Gastrocnemius medialis (tissue), 4 donors: ENCODE data around the gene AKAP6. TPM values are rescaled to one million over a fixed set of nuclear protein-coding genes. Genes with fewer than 3 reads are reported as not detected.

Experiments
- ATAC-seq, 2 donors: fragments of 150-250 bp; one replicate each; pipeline ENCODE4 v1.9.1; 2016
- DNase-seq, 2 donors: peaks; one replicate each; pipeline ENCODE4 v3.0.0-alpha.2; 2019
- H3K27ac ChIP-seq, 4 donors: fragments of 200-600 bp; sonication (generic); 1 replicate in 1 of 4; 2 replicates in 3 of 4; pipeline ENCODE4 v1.5.1; 2016 to 2018; ENCODE audit warnings: mild to moderate bottlenecking in 2 of 4, moderate library complexity in 1 of 4
- H3K27me3 ChIP-seq, 3 donors: fragments of 200-600 bp; sonication (generic) in 2 of 3; 1 replicate in 1 of 3; 2 replicates in 2 of 3; pipeline versions ENCODE4 v1.5.1 to v1.6.0; 2016 to 2019; ENCODE audit warnings: mild to moderate bottlenecking in 1 of 3, moderate library complexity in 1 of 3
- H3K36me3 ChIP-seq, 2 donors: fragments of 200-600 bp; sonication (generic) in 1 of 2; one replicate each; pipeline ENCODE4 v1.5.1; 2017 to 2018
- H3K4me1 ChIP-seq, 2 donors: fragments of 200-600 bp; sonication (generic) in 1 of 2; one replicate each; pipeline ENCODE4 v1.5.1; 2016 to 2017; ENCODE audit warnings: mild to moderate bottlenecking in 2 of 2
- H3K4me3 ChIP-seq, 4 donors: fragments of 200-600 bp; sonication (generic) in 3 of 4; 1 replicate in 1 of 4; 2 replicates in 3 of 4; pipeline ENCODE4 v1.5.1; 2016 to 2019; ENCODE audit warnings: mild to moderate bottlenecking in 2 of 4
- H3K9me3 ChIP-seq, 3 donors: fragments of 200-600 bp; sonication (generic) in 2 of 3; 1 replicate in 1 of 3; 2 replicates in 2 of 3; pipeline ENCODE4 v1.5.1; 2016 to 2019
- CTCF ChIP-seq, 5 experiments: fragments of 450-650 bp in 3 of 5; fragments of 200-600 bp in 2 of 5; sonication (generic) in 2 of 5; IDR thresholded peaks in 4 of 5; conservative IDR thresholded peaks in 1 of 5; 1 replicate in 4 of 5; 2 replicates in 1 of 5; pipeline ENCODE4 v1.5.1; 2016 to 2019; ENCODE audit warnings: antibody characterized with exemption in 5 of 5, mild to moderate bottlenecking in 3 of 5, moderate library complexity in 3 of 5
- POLR2A ChIP-seq, 2 donors: fragments of 450-650 bp; IDR thresholded peaks; one replicate each; pipeline ENCODE4 v1.6.1; 2017; ENCODE audit warnings: antibody characterized with exemption in 2 of 2, mild to moderate bottlenecking in 2 of 2, moderate library complexity in 2 of 2
- in situ Hi-C, 4 donors: fragments of 200-750 bp; cut with MboI; loops; one replicate each; pipeline versions ENCODE4 v1.15.0 to v1.8.0; 2017; ENCODE audit warnings: low sequenced_read_pairs in 4 of 4
- intact Hi-C: fragments of 100-400 bp; cut with DNase I; formaldehyde crosslinking; loops from one replicate; pipeline ENCODE4 v1.15.1; 2023; ENCODE audit warnings: low total_unique reads
- total RNA-seq, 4 donors: library from RNA; depleted of rRNA; stranded (reverse); fragments of >200 nt; gene quantifications; one replicate each; pipeline versions ENCODE4 v1.1.0 to v1.2.3, GENCODE V29; 2016

Gene AKAP6
- total RNA-seq, 4 donors from 2014 or later: 23.2 to 59.2 (median 32.1) TPM

- DNase-seq (no peak), ATAC-seq (no peak)
- Histone ChIP-seq H3K36me3 (no peaks in the 10 kb centered on the region), H3K4me1 (no peaks in the 10 kb centered on the region), H3K9me3 (no peaks in the 10 kb centered on the region), H3K4me3 (no peak overlapping the region), H3K27ac (no peak overlapping the region), H3K27me3 (no peaks in the 10 kb centered on the region)
- in situ Hi-C loops (no loop called here), intact Hi-C loops (no loop called here)
- TF ChIP-seq CTCF (IDR thresholded peaks at IDR 0.05 in 4 of 5, conservative IDR thresholded peaks at IDR 0.05 in 1 of 5): no peak
- no peak for TF ChIP-seq POLR2A (IDR thresholded peaks at IDR 0.05)
These were observed 109.4 kb downstream of the AKAP6 start for GRCh38 chr14:32438517-32438916.

- intact Hi-C loops: no loop called here
These were observed 115.0 kb downstream of the AKAP6 start for GRCh38 chr14:32443890-32444661.

GRCh38 chr14:32447371-32447770 lies 118.3 kb downstream of the AKAP6 start:
- intact Hi-C loops: no loop called here
- DNase-seq: no peak
- TF ChIP-seq CTCF (IDR thresholded peaks at IDR 0.05 in 4 of 5, conservative IDR thresholded peaks at IDR 0.05 in 1 of 5): no peak
- TF ChIP-seq POLR2A (IDR thresholded peaks at IDR 0.05): no peak
- Histone ChIP-seq H3K4me1 (no peaks in the 10 kb centered on the region), H3K9me3 (no peaks in the 10 kb centered on the region), H3K27ac (no peak overlapping the region), H3K27me3 (no peaks in the 10 kb centered on the region), H3K4me3 (no peak overlapping the region), H3K36me3 (no peaks in the 10 kb centered on the region)
- in situ Hi-C loops: no loop called here
- ATAC-seq: no peak

More at GRCh38 chr14:32443890-32444661, 115.0 kb downstream of the AKAP6 start:
- no peaks in the 10 kb centered on the region for H3K4me1 ChIP-seq
- in situ Hi-C loops: no loop called here
- no peaks in the 10 kb centered on the region for H3K27me3 ChIP-seq
- TF ChIP-seq POLR2A (IDR thresholded peaks at IDR 0.05) (no peak), CTCF (IDR thresholded peaks at IDR 0.05 in 4 of 5, conservative IDR thresholded peaks at IDR 0.05 in 1 of 5) (no peak)
- ATAC-seq: no peak
- H3K36me3 ChIP-seq: no peaks in the 10 kb centered on the region
- no peak for DNase-seq
- no peak overlapping the region for H3K27ac ChIP-seq
- H3K9me3 ChIP-seq: no peaks in the 10 kb centered on the region
- no peak overlapping the region for H3K4me3 ChIP-seq

GRCh38 chr14:32449648-32450047 lies 120.5 kb downstream of the AKAP6 start:
- in situ Hi-C loops: loop anchor here in 2 of 4 donors (25.0 kb wide), 2 partner anchors 387 to 937 kb away; no protein-coding TSS in a partner anchor
- no peaks in the 10 kb centered on the region for H3K27me3 ChIP-seq
- H3K9me3 ChIP-seq: no peaks in the 10 kb centered on the region
- ATAC-seq (no peak), DNase-seq (no peak)
- no peaks in the 10 kb centered on the region for H3K4me1 ChIP-seq
- H3K36me3 ChIP-seq: no peaks in the 10 kb centered on the region
- intact Hi-C loops: no loop called here
- TF ChIP-seq POLR2A (IDR thresholded peaks at IDR 0.05) (no peak), CTCF (IDR thresholded peaks at IDR 0.05 in 4 of 5, conservative IDR thresholded peaks at IDR 0.05 in 1 of 5) (no peak)
- H3K4me3 ChIP-seq: no peak overlapping the region
- no peak overlapping the region for H3K27ac ChIP-seq
